ENCODE measurements around the gene APOL5.

GRCh38 chr22:35705141-35705540 is 12.5 kb upstream of the APOL5 start:
- TF ChIP-seq CTCF (conservative IDR thresholded peaks at IDR 0.05; ENCODE audit: low read length) (no peak), EZH2phosphoT487 (IDR thresholded peaks at IDR 0.05; ENCODE audit: borderline replicate concordance, low read depth, low read length) (no peak)

Measured in OCI-LY7 (cell line).